Hematopoietic multipotent progenitor cell treated with erythropoietin and hydrocortisone succinate and interleukin-3 and kit ligand, for 15 days (in vitro differentiated cells): ENCODE data around the gene MAFB.

Experiments
- DNase-seq: peaks from one replicate; pipeline ENCODE4 v3.0.0-alpha.2; 2015; ENCODE audit warnings: low spot score

The MAFB gene

GRCh38 chr20:40702504-40702903 is 13.5 kb upstream of the MAFB start:
- no peak for DNase-seq

GRCh38 chr20:40698744-40699143 is 9.7 kb upstream of the MAFB start:
- DNase-seq = no peak

- DNase-seq = no peak
These were observed 9.2 kb upstream of the MAFB start for GRCh38 chr20:40698281-40698680.

- no peak for DNase-seq
These were observed 8.5 kb upstream of the MAFB start for GRCh38 chr20:40697541-40697940.

GRCh38 chr20:40695214-40695613 is 6.2 kb upstream of the MAFB start:
- no peak for DNase-seq

- no peak for DNase-seq
These were observed 5.2 kb upstream of the MAFB start for GRCh38 chr20:40694246-40694645.

- no peak for DNase-seq
These were observed 3.4 kb upstream of the MAFB start for GRCh38 chr20:40692240-40693011.

- DNase-seq = no peak
These were observed 2.7 kb upstream of the MAFB start for GRCh38 chr20:40691566-40692239.

GRCh38 chr20:40690836-40691565 is 2.0 kb upstream of the MAFB start:
- no peak for DNase-seq

GRCh38 chr20:40689943-40690835 is 1.2 kb upstream of the MAFB start:
- peak; percentile 34 for DNase-seq

- DNase-seq = no peak
These were observed 622 bp downstream of the MAFB start for GRCh38 chr20:40688129-40689099.

GRCh38 chr20:40687384-40688128 is 1.5 kb downstream of the MAFB start:
- DNase-seq = no peak

- no peak for DNase-seq
These were observed 2.1 kb downstream of the MAFB start for GRCh38 chr20:40686893-40687292.

- DNase-seq = no peak
These were observed 2.6 kb downstream of the MAFB start for GRCh38 chr20:40686434-40686882.

- no peak for DNase-seq
These were observed 3.7 kb downstream of the MAFB start for GRCh38 chr20:40685349-40685748.

GRCh38 chr20:40683894-40684268 is 5.2 kb downstream of the MAFB start:
- no peak for DNase-seq

- no peak for DNase-seq
These were observed 5.7 kb downstream of the MAFB start for GRCh38 chr20:40683221-40683893.

- no peak for DNase-seq
These were observed 6.7 kb downstream of the MAFB start for GRCh38 chr20:40682104-40682981.
